ENCODE measurements around the gene SUPT20H.

GRCh38 chr13:37102896-37103295, 43.4 kb upstream of the SUPT20H start:
- TF ChIP-seq POLR2A (IDR thresholded peaks at IDR 0.05) (no peak), CTCF (IDR thresholded peaks at IDR 0.05) (no peak)

Measured in body of pancreas (tissue), 4 donors.